Measurements from ENCODE around the gene KMT2E.
"Not testable (repeated sequence)": the region's sequence is repeated elsewhere in the genome, so short reads cannot be mapped to it uniquely, and the experiment has no call there.

Gene KMT2E

DNA sequence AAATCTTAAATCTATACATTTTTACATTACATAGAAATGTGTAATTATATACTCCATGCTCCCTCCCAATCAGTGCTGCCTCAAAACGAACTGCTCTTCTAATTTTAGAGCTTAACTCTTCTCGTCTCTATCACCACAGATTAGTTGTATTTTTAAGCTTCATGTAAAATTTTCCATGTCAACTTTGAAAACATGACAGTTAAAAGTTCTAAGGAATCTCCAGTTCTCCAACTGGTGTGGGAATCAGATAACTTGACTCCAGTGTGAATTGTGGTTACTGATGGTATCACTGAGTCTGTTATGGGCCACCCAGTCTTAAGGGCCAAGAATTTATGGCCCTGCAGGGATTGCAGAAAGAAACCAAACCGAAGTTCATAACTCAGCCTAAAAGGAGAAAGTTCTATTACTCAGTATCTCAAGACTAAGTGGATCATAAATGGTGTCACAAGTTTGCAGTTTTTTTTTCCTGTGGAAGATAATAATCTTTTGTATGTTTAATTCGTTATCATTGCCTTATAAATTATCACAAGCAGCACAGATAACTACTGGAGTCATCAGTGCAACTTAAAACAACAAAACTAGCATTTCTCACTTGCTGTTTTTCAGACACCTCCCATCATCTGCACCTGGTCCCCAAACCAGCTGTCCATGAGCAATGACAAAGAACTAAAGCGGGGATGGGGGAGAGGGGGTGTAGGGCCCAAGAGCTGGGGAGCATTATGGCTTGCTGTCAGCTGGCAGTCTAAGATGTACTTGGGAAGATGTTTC lies 31.5 kb upstream of the KMT2E start:
- no peak for DNase-seq

DNA sequence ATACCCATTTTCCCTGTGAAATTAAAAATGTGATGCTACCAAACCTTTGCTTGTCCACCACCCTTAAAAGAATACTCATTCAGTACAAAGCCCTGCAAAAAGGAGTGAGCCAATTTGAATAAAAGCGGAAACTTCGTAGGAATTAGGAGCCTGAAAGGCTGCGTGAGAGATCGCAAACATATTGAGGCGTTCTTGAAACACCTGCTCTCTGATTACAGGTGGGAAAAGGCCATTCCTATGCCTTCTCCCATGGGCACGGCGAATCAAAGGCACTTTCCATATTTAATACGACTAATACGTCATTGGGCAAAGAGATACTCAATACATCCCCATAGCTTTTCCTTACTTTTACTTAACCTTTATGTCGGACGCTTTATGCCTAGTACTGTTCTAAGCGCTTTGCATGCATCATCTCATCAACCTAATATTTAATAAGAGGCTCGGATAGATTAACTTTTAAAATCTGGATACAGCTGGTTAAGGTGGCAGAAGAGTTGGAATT lies 30.9 kb upstream of the KMT2E start:
- DNase-seq = no peak

DNA sequence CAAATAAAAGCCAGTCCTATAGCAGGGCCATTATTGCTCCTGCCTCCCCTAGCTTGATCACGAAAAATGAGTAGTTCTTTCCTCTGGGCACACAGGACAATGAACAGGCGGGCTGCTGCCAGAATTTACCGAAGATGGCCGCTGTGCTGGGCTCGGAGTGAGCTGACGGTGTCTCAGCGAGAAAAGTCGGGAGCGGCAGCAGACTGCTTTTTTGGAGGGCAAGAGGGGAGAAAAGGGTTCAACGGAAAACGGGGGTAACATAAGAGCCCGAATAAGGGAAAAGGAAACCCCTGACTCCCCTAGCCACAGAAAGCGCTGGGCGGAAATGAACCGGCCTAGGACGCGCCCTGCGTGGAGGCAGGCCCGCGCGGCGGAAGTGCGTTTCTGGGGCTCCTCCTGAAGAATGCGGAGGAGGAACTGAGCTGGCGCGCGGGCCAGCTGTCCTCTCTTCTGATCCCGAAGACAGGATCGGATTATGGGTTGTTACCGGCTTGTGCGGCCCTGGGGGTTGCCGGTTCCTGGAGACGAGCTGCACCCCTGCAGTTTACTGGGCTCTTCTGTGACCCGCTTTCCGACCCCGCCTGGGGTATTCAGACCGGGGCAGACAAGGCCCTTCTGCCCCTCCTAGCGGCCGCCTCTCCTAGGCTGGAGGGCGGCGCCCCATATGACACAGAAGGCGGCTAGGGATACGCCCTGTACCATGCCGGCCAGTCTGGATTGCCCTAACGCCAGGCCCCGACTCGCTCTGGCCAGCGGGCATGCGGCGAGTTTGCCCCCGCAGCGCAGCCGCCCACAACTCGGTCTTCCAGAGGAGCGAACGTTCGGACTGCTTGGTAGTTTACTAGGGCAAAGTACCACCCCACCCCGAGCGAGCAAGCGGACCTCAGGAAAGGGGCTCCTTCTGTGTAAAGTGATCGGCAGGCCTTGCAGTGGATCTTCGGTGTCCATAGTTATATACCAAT lies 30.1 kb upstream of the KMT2E start:
- peak; percentile 86 for DNase-seq

DNA sequence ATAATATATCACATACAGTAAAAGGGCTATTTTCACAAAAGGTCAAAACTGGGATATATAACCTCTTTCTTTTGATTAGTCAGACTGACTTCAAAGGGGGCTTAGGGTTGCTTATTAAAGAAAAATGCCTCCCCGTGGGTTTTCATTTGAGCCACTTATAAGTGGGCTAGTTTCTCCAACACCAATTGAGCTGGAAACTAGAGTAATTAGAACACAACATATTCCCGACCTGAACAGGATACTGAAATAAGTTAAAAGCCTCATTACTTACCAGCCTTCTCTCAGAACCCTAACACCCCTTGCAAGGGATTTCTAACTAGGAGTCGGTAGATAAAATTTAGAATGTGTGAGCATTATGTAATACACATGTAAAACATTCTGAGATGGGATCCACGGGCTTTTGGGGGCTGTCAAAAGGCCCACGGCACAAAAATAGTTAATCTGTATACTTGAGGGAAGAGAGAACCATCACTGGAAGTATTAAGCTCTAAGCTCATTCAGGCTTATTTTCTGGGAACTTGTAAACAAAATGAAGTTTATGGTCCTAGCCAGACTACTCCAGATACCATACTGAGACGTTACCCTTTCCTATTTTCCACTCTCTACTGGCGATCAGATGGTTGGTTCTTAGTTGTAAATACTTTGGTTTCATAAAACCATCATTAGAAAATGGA lies 29.3 kb upstream of the KMT2E start:
- DNase-seq = no peak

DNA sequence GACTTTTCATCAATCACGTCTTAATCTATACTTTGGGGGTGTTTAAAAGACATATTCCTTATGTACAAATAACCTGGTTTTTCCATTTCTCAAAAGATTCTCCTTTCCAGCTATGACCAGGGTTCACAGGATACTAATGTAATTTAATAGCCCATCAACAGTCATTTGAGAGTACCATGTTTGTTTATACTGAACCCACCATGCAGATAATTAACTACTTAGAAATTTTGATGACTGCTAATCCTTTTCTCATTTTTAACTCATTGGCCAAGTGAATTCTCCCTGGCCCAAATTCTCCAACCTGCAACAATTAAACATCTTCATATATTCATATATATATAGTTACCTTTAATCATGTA lies 28.8 kb upstream of the KMT2E start:
- DNase-seq = no peak

DNA sequence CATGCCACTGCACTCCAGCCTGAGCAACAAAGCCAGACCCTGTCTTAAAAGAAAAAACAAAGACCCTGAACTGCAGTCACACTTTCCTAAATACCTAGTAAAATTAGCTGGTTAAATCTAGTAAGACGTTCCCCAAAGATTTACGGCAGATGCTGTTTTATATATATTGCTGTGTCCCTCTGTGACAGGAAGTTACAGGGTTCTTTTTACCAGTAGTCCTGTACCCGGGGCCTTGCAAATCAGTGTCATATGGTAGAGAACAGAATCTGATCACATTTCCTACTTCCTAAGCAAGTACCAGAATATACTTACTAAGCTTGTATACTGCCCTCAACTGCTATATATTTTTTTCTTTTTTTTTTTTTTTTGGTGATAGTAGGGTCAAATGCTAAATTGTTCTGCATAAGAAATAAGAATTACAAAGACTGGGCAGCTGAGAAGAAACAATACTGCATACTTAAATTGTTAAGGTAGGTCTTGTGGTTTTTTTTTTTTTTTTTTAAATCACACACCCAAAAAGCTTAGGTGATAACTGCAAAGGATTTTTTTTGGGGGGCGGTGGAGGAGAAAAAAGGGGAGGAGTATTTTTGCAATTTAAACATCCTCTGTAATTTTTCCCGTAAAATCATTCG lies 27.3 kb upstream of the KMT2E start:
- DNase-seq = no peak

DNA sequence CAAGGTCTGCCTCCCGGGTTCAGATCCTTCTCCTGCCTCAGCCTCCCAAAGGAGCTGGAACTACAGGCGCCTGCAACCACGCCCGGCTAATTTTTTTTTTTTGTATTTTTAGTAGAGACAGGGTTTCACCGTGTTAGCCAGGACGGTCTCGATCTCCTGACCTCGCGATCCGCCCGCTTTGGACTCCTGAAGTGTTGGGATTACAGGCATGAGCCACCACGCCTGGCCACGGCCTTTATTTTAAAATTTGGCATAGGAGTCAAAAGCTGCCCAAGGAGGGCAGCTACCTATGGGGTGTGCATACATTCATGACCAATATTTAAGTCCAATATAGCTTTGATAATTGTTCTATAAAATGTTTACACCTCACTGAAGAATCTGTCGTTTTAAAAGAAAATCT lies 26.6 kb upstream of the KMT2E start:
- DNase-seq = not testable (repeated sequence)

DNA sequence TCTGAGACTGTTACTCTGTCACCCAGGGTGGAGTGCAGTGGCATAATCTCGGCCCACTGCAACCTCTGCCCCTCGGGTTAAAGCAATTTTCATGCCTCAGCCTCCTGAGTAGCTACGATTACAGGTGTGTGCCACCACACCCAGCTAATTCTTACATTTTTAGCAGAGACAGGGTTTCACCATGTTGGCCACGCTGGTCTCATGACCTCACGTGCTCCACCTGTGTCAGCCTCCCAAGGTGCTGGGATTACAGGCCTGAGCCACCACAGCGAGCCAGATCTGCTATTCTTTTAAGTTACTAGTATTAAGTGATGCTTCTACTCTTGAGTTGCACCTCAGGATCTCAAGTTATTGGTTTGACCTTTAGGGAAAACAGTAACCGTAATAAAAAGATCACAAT lies 23.0 kb upstream of the KMT2E start:
- DNase-seq = no peak

DNA sequence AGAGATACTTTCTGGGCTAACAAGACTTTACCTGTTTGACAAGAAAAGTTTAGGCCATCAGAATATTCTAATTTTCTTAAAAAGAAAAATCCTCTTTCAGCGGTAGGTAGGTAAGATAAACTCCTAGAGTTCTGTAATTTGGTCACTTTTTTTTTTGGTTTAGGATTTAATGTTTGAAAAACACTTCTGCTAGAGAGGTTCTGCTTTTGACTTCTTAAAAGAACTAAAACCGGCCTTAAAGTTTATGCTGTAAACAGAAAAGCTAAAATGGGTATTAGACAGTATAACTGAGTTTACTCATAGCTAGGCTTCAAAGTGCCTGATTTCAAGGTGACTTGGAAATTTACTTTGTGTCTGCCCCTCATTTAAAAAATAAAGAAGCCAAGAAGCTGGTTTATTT lies 21.7 kb upstream of the KMT2E start:
- DNase-seq = no peak

DNA sequence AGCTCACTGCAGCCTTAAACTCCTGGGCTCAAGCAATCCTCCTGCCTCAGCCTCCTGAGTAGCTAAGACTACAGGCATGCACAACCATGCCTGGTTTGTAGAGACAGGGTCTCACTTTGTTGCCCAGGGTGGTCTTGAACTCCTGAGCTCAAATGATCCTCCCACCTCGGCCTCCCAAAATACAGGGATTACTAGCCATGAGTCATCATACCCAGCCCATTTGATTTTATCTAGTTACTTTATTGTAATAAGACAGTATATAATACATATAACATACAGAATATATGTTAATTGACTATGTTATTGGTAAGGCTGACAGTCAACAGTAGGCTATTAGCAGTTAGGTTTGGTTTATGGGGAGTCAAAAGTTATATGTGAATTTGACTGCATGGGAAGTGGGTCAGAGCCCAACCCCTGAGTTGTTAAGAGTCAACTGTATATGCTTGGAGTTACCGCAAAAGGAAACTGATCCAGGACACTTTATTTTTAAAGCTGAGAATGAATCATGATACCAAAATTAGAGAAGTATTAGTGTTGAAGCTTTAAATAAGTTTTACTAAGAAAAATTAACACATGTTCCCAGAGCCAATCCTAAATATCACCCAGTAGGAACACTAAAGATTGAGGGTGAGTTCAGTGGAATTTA lies 20.7 kb upstream of the KMT2E start:
- no peak for DNase-seq

DNA sequence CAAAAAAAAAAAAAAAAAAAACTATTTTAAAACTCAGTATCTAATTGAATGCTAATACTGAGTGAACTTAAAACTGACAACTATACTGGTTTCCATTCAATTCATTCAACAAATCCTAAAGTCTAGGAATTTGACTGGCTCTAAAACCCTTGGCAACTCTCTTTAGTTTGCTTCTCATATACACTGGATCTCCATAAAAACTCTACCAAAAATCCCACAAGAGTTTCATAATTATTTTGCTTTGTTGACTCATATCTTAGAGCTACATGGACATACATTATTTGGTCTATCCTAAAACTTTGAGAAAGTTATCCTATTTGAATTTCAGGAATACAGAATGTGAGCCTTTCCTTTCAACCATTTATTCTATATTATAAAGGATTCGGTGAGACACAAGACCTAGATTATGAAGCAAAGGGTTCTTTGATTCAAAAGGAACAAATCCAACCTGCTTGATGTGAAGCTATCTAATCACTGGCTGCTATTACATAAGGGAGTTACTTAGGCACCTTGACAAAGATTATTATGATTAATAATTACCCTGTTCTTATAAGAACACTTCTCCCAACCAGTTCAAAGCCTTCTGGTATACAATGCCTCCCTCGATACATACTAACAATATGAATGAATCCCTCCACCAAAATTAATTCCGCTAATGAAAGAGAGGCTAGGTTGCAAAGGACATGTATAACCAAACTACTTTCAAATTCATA lies 15.8 kb upstream of the KMT2E start:
- no peak for DNase-seq

DNA sequence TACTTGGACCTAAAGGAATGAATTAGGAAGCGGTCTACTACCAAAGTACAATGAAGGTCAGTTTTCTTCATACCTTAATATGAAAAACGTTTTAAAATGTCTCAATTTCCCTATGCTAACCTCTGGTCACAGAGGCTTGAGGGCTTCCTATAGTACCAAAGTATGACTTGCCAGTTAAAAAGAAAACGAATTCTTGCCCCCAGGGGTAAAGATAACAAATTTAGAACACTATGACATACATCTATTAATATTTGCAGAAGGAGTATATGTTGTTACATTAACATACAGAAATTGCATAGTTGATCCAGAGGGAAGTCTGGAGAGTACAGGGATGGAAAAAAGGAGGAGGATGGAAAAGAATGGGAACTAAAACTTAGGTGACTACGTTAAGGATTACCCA lies 13.8 kb upstream of the KMT2E start:
- DNase-seq = no peak

DNA sequence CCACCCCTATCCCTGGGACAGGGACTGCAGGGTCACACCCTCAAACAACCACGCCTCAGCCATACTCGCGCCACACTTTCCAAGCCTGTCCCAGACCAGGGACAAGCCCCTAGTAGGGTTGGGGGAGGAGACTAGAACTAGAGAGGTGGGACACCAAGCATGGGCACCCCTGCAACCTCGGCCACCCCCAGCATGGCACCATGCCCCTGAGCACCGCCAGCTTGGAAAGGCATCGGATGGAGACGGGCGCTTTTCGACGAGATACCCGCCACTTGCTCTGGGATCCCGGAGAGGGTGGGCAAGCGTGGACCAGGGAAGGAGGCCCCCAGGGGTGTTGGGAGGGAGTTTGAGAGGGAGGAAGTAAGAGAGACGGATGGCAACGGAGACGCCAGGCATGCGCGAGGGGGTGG lies 13.1 kb upstream of the KMT2E start:
- no peak for DNase-seq

DNA sequence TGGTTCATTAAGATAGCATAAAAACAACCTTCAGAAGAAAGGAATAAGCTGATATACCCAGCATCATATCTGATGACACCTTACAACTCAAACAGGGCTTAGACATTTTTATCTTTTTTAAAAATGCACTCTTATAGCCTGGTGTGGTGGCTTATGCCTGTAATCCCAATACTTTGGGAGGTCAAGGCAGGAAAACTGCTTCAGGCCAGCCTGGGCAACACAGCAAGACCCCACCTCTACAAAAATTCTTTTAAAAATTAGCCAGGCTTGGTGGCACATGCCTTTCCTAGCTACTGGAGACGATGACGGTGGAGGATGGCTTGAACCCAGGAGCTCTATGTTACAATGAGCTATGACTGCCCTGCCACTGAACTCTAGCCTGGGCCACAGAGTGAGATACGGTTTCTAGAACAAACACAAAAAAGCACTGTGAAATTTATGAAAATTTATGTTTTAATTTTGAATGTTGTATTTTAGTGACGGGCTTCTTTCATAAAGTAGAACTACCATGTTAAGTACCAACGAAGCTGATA lies 12.3 kb upstream of the KMT2E start:
- DNase-seq = no peak

DNA sequence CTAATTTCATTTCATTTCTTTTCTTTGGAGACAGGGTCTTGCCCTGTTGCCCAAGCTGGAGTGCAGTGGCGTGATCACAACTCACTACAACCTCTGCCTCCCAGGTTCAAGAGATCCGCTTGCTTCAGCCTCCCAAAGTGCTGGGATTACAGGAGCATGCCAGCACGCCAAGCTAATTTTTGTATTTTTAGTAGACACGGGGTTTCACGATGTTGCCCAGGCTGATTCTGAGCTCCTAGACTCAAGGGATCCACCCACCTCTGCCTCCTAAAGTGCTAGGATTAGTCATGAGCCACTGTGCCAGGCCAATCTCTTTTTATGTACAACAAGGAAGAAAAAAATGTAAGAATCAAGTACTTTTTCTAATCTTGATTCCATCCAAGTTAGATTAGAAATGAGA lies 10.7 kb upstream of the KMT2E start:
- peak; percentile 56 for DNase-seq

DNA sequence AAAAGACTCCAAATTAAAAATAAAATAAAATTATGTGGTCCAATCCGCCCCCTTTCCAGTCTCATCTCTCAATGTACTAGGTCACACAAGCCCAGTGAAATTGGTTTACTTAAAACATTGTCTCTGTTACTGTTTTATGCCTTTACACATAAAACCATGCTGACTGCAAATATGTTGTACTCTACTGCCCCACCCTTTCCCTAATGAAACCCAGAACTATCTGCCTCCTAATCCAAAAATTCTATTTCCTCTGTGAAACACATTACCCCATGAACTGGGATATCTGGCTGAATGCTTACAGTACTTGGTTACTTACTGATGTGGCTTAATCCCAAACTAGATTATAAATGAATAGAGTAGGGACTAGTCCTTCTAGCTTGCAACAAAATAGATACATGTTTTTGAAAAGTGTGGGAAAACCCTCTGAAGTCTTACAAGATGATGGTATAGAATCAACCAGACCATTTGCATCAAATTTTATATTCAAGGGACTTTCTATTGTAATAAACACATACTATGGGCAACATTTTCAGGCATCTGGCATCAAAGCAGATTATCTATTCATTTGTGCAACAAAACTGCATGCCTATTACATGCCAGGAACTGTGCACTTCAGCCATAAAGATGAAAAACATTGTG lies 10.0 kb upstream of the KMT2E start:
- DNase-seq = no peak

DNA sequence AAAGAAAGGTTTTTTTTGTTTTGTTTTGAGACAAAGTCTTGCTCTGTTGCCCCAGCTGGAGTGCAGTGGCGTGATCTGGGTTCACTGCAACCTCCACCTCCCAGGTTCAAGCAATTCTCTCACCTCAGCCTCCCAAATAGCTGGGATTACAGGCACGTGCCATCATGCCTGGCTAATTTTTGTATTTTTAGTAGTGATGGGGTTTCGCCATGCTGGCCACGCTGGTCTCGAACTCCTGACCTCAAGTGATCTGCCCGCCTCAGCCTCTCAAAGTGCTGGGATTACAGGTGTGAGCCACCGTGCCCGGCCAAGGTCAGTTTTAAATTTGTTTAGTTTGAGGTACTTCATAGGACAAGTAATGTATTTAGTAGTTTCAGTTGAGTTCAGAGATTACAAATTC lies 9.0 kb upstream of the KMT2E start:
- DNase-seq = not testable (repeated sequence)

DNA sequence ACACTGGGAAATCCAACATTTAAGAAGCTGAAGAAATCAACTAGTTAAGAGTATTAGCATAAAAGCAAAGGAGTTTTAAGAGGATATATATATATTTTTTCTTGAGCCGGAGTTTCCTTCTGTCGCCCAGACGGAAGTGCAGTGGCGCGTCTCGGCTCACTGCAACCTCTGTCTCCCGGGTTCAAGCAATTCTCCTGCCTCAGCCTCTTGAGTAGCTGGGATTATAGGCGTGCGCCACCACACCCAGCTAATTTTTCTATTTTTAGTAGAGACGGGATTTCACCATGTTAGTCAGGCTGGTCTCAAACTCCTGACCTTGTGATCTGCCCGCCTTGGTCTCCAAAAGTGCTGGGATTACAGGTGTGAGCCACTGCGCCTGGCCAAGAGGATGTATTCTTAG lies 8.5 kb upstream of the KMT2E start:
- DNase-seq = not testable (repeated sequence)

DNA sequence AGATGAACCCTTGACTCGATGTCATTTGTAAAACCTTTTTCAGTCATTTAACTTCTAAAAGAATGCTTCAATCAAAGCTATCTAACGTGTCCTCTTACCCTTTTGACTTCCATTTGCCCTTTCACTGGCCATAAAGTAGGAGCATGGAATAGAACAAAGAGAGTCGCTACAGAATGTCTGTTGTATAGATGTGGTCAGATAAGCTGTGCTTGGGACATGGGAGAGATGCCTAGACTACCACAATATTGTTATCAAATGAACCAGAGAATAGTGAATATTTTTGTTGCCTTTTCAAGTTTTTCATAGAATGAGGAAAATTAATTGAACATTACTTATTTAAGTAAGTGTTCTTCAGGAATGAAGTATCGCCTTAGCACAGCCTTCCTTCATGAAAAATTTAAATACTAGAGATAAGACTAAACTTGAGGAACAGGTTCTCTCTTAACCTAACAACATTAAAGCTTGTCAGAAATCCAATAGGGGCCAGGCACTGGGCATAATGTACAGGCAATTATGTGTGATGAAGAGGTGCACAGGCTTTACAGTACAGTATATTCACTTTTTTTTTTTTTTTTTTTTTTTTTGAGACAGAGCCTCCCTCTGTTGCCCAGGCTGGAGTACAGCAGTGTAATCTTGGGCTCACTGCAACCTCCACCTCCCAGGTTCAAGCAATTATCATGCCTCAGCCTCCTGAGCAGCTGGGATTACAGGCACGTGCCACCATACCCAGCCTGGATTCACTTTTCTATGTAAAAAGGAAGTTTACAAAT lies 7.5 kb upstream of the KMT2E start:
- DNase-seq = no peak

DNA sequence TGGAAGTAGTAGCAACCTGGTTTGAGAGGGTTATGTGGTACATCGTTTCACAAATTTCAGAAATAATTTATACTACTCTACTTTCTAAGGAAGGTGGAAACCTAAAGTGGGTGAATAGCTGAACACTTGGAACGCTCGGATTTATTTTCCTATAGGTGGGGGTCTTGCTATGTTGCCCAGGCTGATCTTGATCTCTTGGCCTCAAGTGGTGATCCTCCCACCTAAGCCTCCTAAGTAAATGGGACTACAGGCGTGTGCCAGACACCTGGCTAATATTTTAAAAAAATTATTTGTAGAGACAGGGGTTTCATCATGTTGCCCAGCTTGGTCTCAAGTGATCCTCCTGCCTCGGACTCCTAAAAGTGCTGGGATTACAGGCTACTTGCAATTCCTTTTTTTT lies 6.7 kb upstream of the KMT2E start:
- no peak for DNase-seq

All from stimulated activated CD4-positive, alpha-beta T cell treated with anti-CD3 and anti-CD28 coated beads, Interleukin-4, amount 100 ng/mL, for 24 hours (primary cell).